HepG2 (cell line): ENCODE results near the gene NUP107.

Experiments used
- ATF7 ChIP-seq, 2 experiments: fragments of 450-650 bp in 1 of 2; sonication (generic) in 1 of 2; formaldehyde crosslinking in 1 of 2; IDR thresholded peaks; 2 replicates each; pipeline versions ENCODE4 v1.4.0 to v1.6.1; 2016 to 2020; ENCODE audit warnings: antibody characterized with exemption in 1 of 2, mild to moderate bottlenecking in 1 of 2, missing genetic modification reagents in 1 of 2
- MAFF ChIP-seq: IDR thresholded peaks from 2 replicates; pipeline ENCODE4 v1.6.1; 2011; ENCODE audit warnings: low read depth, low read length, improper control_type of control experiment
- MXI1 ChIP-seq: IDR thresholded peaks from 3 replicates; pipeline ENCODE4 v1.6.1; 2012; ENCODE audit warnings: low read depth, low read length, inconsistent platforms, borderline replicate concordance
- ZFP82 ChIP-seq: sonication (generic); formaldehyde crosslinking; IDR thresholded peaks from 2 replicates; pipeline ENCODE4 v1.5.1; 2020; ENCODE audit warnings: mild to moderate bottlenecking, missing genetic modification reagents, borderline replicate concordance
- TF ChIP-seq, protein P1 (sequence below): IDR thresholded peaks from 2 replicates; pipeline ENCODE4 v1.6.1; 2012; ENCODE audit warnings: inconsistent platforms

DNA sequence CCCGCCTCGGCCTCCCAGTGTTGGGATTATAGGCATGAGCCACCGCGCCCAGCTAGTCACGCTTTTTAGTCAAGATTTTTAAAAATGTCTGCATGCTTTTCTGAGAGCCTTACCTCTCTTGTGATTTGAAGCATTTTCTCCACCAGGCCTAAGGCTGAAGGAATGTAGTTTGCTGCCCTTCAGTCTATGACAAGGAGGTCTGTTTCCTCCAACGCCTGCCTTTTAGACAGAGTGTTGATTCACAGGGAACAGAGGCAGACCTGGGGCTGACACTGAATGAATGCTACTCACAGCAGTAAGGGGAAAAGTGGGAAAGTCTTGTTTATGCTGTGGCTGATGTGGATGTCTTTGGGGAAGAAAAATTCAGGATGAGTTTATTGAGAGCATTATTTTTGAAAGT, 94.0 kb downstream of the NUP107 start:
- TF ChIP-seq MAFF, result no peak
- TF ChIP-seq ZFP82 (CRISPR knock-in tag), result no peak
- TF ChIP-seq MXI1, result no peak
- TF ChIP-seq, protein P1, sequence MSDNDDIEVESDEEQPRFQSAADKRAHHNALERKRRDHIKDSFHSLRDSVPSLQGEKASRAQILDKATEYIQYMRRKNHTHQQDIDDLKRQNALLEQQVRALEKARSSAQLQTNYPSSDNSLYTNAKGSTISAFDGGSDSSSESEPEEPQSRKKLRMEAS, result no peak
- no peak for TF ChIP-seq ATF7 (IDR thresholded peaks at IDR 0.05)
- TF ChIP-seq ATF7 (CRISPR knock-in tag; IDR thresholded peaks at IDR 0.05), result no peak
